Measurements from ENCODE around the gene ZNF792.
"Not testable (repeated sequence)": the region's sequence is repeated elsewhere in the genome, so short reads cannot be mapped to it uniquely, and the experiment has no call there.

ZNF792 gene

GRCh38 chr19:34970185-34970780, 6.3 kb upstream of the ZNF792 start:
- DNase-seq, result not testable (repeated sequence)

DNA sequence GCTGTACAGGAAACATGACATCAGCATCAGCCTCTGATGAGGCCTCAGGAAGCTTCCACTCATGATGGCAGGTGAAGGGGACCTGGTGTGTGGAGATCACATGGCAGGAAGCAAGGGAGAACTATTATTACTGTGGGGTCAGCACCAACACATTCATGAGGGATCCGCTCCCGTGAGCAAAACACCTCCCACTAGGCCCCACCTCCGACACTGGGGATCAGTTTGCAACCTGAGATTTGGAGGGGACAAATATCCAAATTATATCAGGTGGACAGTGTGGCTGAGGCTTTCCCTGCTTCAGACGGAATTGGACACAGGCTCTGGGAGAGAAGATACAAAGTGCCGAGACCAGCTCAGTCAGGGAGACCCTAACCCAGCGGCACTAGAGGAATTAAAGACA, 5.7 kb upstream of the ZNF792 start:
- no peak for DNase-seq

- no peak for DNase-seq
Observed at GRCh38 chr19:34967551-34967950, 3.5 kb upstream of the ZNF792 start.

GRCh38 chr19:34965505-34965904, 1.5 kb upstream of the ZNF792 start:
- not testable (repeated sequence) for DNase-seq

DNA sequence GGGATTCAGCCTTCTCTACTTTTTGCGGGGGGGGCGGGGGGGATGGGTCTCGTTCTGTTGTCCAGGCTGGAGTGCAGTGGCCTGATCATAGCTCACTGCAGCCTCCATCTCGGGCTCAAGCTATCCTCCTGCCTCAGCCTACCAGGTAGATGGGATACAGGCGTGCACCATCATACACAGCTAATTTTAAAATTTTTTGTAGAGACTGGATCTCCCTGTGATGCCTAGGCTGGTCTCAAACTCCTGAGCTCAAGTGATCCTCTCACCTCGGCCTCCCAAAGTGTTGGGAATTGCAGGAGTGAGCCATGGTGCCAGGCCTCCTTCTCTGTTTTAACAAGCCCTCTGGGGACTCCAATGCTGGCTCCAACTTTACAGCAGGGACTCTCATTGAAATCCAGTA, 569 bp upstream of the ZNF792 start:
- DNase-seq, result no peak

DNA sequence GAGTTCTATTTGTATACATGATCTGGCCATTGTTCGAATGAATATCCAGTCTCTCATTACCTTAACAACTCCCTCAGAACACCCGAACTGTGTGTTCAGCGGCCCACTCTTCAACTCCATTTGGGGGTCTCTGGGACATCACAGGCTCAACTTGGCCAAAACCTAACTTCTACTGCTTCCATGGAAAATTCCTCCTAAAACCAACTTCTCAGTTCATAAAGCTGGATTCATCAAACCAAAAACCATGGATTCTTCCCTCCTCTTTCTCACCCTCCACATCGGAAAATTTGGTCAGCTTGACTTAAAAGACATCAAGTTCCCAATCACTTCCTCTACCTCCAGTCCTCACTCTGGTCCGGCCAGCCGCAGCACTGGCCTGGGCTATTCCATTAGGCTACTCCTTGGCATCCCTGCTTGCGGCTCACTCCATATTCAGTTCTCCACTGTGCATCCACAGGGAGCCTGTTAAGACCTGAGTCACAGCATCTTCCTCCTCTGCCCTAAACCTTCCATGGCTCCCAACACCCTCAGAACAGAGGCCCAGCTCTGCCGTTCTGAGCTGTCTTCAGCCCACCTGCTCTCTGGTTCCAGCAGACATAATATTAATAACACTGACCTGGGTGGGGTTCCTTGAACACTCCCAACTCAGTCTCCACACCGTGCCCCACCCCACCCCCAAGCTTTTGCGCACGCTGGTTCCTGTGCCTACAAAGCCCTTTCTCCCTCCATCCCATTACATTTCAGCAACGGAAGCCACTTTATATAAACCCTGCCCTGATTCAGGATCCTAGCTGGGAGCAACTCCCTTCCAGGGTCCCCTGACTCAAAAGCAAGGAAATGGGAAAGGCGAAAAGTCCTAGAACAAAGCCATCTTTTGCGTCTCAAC, 1.1 kb downstream of the ZNF792 start:
- no peak for DNase-seq

DNA sequence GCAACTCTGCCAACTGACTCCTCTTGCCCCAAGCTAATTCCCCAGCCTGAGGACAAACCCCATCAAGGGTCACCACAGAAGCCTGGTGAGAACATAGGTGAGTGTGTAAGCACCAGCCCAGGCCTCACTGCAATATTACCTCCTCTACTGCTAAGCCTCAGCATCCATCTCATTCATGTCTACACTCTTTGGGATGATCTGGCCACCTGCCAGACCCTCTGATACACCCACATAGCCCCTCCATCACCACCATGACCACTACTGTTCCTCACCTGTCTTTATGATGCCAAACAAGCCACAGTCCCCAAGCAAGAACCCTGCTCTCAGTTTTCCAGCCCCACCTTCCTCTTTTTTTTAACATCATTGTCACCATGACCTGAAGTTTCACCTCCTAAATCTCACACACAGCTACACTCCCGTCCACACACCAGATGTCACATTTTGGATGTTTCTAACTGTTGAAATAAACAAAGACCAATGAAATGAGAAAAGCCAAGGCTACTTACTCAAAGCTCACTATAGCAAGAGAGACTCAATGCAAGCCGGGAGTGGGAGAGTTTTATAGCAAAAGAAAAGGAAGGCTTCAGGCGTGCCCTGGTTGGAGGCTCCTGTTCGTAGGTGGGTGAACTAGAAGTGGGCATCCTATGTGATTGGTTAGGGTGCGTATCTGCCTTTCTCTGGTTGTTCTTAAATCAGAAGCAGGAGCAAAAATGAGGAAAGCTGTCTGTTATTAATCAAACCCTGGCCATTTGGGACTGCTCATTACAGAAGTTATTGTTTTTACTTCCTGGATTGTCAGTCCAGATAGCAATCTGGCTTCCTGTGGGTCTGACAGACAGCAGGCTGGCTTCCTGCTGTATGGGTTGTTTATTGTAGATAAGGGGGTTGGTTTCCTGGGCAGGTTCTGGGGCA, 2.0 kb downstream of the ZNF792 start:
- DNase-seq, result no peak

DNA sequence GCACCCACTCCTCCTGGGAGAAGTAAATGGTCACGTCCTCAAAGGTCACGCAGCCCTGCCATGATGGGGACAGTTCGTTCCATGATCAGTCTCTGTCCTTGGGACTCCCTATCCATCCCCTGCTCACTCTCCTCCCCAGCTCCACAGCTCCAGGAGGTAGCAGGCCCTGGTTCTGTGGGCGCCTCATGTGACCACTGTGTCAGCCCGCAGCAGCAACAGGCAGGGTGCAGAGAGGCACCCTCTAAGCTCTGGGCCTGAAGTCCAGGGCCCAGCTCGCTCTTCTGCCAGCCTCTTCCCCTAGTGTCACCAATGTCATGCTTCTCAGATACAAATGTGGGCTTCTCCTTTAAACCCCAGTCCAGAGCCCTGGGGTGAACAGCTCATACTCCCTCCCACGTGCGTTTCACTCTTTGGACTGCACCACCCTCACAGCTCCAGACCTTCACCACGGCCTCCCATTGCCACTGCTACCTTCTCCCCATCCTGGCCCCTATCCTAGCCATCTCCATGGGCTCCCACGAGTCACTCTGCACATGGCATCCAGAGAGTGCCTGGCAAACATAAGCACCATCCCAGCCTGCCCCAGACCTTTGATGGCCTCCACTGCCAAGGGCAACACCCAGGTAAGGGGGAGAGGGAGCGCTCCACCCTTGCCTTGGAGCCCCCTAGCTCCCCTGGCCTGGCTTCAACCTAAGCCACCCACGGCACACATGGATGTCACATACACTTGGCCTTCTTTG, 2.9 kb downstream of the ZNF792 start:
- DNase-seq, result no peak

- DNase-seq, result no peak
Observed at GRCh38 chr19:34960103-34960805, 3.8 kb downstream of the ZNF792 start.

GRCh38 chr19:34959021-34959420, 5.0 kb downstream of the ZNF792 start:
- DNase-seq, result no peak

GRCh38 chr19:34957830-34958751, 5.9 kb downstream of the ZNF792 start:
- DNase-seq, result no peak

- no peak for DNase-seq
Observed at GRCh38 chr19:34953092-34953491, 10.9 kb downstream of the ZNF792 start.

DNA sequence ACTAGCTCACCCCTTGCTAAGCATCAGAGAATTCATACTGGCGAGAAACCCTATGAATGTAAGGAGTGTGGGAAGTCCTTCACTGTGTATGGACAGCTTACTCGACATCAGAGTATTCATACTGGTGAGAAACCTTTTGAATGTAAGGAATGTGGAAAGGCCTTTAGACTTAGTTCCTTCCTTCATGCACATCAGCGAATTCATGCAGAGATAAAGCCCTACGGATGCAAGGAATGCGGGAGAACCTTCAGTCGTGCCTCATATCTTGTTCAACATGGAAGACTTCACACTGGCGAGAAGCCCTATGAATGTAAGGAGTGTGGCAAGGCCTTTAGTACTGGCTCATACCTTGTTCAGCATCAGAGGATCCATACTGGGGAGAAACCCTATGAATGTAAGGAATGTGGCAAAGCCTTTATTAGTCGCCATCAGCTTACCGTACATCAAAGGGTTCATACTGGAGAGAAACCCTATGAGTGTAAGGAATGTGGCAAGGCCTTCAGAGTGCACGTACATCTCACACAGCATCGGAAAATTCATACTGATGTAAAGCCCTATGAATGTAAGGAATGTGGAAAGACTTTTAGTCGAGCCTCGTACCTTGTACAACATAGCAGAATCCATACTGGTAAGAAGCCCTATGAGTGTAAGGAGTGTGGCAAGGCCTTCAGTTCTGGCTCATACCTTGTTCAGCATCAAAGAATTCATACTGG, 20.0 kb downstream of the ZNF792 start:
- no peak for DNase-seq

GRCh38 chr19:34938886-34939285, 25.1 kb downstream of the ZNF792 start:
- DNase-seq, result no peak

- DNase-seq, result no peak
Observed at GRCh38 chr19:34936184-34936583, 27.8 kb downstream of the ZNF792 start.

GRCh38 chr19:34932494-34932893, 31.5 kb downstream of the ZNF792 start:
- DNase-seq, result no peak

- DNase-seq, result peak; percentile 65 to 67
Observed at GRCh38 chr19:34926685-34927375, 37.2 kb downstream of the ZNF792 start, which contains the start of gene ZNF30. Gene ZNF30, plus strand, starts transcription at chr19:34926903. Its CDS starts 3,045 bp downstream, at chr19:34929948.

GRCh38 chr19:34926361-34926684, 37.7 kb downstream of the ZNF792 start:
- no peak for DNase-seq

- DNase-seq, result no peak
Observed at GRCh38 chr19:34925278-34925855, 38.7 kb downstream of the ZNF792 start.

All from activated CD4-positive, alpha-beta T cell treated with anti-CD3 and anti-CD28 coated beads, Interleukin-2, amount 50 U/mL, for 4 hours (primary cell).